ENCODE results near the gene CLHC1.
A peak's percentile ranks its signal among the peaks of the same experiment; 100 is the strongest.
"Not testable (repeated sequence)": the region's sequence is repeated elsewhere in the genome, so short reads cannot be mapped to it uniquely, and the experiment has no call there.

CLHC1 gene

DNA sequence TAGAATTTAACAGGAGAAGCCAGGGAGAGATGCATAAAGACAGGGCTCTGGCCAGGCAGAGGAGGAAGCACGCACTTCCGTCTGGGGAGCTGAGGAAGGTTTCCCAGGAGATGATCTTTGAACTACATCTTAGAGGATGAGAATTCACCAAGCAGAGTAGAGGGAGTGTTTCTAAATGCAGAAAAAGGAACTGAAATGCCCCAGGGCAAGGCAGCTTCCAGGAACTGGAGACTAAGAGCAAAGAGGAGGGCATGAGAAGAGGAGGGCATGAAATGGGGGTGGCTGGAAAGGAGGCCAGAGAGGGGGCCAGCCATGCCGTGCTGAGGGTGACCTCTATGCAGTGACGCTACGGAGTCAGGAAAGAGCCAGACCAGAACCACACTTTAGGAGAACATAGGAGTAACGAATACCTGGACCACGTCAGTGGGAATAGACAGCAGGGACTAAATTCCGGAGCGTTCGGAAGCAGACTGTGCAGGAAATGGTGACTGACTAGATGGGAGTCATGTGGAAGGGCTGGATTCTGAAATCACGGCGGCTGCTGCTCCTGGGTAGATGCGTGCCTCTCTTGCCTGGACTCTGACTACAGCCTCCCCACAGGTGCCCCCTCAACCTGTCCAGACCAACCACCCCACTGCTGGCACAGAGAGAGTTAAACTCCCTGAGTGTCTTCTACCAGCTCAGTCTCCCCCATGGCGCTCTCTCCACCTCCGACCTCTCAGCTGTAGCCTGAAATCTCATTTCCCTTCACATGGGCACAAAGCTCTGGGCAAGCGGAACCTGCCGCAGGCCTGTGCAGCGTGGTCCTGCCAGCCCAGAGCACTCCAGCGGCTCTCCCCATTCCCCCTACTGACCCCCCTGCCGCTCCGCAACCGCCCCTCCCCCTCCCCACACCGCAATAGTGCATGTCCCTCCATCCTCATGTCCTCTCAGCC, 94.8 kb downstream of the CLHC1 start:
- ChIA-PET POLR2A (interaction anchor here (0.6 kb wide), 1 partner anchor 1130 kb away, joined by 6 read pairs; no protein-coding TSS in a partner anchor), CTCF (interaction anchor here (1.3 to 1.9 kb wide), 3 partner anchors 26 to 34 kb away, joined by 3 to 5 read pairs (median 3); no protein-coding TSS in a partner anchor)
- TF ChIP-seq, protein P1, sequence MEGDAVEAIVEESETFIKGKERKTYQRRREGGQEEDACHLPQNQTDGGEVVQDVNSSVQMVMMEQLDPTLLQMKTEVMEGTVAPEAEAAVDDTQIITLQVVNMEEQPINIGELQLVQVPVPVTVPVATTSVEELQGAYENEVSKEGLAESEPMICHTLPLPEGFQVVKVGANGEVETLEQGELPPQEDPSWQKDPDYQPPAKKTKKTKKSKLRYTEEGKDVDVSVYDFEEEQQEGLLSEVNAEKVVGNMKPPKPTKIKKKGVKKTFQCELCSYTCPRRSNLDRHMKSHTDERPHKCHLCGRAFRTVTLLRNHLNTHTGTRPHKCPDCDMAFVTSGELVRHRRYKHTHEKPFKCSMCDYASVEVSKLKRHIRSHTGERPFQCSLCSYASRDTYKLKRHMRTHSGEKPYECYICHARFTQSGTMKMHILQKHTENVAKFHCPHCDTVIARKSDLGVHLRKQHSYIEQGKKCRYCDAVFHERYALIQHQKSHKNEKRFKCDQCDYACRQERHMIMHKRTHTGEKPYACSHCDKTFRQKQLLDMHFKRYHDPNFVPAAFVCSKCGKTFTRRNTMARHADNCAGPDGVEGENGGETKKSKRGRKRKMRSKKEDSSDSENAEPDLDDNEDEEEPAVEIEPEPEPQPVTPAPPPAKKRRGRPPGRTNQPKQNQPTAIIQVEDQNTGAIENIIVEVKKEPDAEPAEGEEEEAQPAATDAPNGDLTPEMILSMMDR (IDR thresholded peaks at IDR 0.05; ENCODE audit: control extremely low read depth, extremely low read depth, low read depth, missing control alignments), result no peak
- DNase-seq (ENCODE audit: extremely low spot score), result no peak

DNA sequence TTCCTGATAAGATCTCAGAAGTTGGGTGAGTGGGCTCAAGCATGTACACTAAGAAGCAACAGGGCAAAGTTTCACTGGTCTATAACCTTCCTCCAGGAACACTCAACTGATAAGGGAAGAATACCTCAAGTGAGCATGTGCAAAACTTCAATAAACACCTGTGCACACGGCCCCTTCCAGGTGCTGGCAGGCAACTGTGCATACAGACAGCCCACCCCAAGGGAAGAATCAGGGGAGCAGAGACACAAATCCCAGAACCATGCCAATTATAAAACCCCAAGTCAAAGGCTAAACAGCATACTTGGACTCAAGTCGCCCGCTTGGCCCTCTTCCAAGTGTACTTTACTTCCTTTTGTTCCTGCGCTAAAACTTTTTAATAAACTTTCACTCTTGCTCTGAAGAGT, 96.0 kb downstream of the CLHC1 start:
- TF ChIP-seq, protein P1 (IDR thresholded peaks at IDR 0.05; ENCODE audit: control extremely low read depth, extremely low read depth, low read depth, missing control alignments), result no peak
- no peak for DNase-seq (ENCODE audit: extremely low spot score)
- ChIA-PET CTCF (interaction anchor here (1.3 kb wide), 1 partner anchor 32 kb away, joined by 3 read pairs; no protein-coding TSS in a partner anchor), POLR2A (no interaction called here)

DNA sequence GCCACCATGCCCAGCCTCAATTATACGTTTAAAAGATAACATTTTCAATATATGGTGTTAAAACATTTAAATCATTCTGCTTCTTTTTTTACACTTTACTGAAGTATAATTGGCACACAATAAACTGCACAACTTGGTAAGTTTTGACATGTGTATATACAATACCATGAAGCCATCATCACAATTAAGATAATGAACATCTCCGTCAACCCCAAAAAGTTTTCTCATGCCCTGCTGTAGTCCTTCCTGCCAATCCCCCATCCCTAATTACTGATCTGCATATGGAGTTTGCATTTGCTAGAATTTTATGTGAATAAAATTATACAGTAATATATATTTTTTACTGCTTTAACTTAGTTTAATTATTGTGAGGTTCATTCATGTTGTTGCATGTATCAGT, 96.6 kb downstream of the CLHC1 start:
- POLR2A ChIA-PET, result no interaction called here
- no peak for DNase-seq (ENCODE audit: extremely low spot score)
- CTCF ChIA-PET, result no interaction called here
- TF ChIP-seq, protein P1 (IDR thresholded peaks at IDR 0.05; ENCODE audit: control extremely low read depth, extremely low read depth, low read depth, missing control alignments), result no peak

DNA sequence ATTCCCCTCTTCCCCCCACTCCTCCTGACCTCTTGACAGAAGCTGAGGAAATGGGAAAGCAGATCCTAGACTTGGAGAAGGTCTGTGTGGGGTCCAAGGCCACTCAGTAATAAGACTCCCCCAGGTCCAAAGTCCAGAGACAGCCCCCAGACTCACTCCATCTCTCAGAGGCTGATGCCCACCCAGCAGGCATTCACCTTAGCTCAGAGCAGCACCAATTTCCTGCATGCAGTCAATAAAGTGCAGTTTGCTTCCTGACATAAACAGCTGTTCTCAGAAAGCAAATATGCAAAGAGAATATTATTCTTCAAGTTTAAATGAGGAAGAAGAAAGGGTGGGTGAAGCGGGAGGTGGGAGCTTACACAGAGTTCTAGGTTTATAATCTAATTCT, 97.8 kb downstream of the CLHC1 start:
- no peak for DNase-seq (ENCODE audit: extremely low spot score)
- TF ChIP-seq, protein P1 (IDR thresholded peaks at IDR 0.05; ENCODE audit: control extremely low read depth, extremely low read depth, low read depth, missing control alignments), result no peak
- POLR2A ChIA-PET, result no interaction called here
- CTCF ChIA-PET, result interaction anchor here (1.1 to 4.5 kb wide), 5 partner anchors 9 to 324 kb away, joined by 3 to 25 read pairs (median 3); partner anchors contain the start of gene RTN4

DNA sequence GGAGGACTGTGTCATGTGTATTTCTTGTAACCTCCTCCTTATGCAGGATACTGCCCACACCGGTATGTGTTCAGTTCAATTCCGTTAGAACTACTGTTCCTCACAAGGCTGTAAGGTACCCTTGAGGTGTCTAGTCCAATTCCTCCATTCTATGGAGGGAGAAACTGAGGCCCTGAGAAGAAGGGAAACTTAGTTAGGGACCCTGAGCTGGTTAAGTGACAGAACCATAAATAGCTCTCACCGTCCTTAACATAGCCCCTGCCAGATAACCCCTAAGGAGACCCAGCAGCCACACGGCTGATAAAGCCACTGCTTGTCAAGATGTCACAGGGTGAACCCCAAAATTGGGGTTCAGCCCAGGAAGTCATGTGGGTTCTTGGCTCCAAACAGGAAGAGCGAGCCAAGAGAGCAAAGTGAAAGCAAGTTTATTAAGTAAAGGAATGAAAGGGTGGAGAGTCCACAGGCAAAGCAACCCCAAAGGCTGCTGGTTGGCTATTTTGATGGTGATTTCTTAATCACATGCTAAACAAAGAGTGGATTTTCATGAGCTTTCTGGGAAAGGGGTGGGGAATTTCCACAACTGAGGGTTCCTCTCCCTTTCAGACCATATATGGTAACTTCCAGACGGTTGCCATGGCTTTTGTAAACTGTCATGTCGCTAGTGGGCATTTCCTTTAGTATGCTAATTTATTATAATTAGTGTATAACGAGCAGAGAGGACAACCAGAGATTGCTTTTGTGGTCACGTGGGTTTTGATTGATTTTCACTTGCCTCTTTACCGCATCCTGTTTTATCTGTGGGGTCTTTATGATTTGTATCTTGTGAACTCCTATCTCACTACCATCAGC, 98.4 kb downstream of the CLHC1 start:
- TF ChIP-seq, protein P1 (IDR thresholded peaks at IDR 0.05; ENCODE audit: control extremely low read depth, extremely low read depth, low read depth, missing control alignments), result no peak
- CTCF ChIA-PET, result interaction anchor here (1.1 to 4.5 kb wide), 6 partner anchors 9 to 324 kb away, joined by 3 to 25 read pairs (median 3); partner anchors contain the start of gene RTN4
- DNase-seq (ENCODE audit: extremely low spot score), result peak; percentile 66
- POLR2A ChIA-PET, result no interaction called here

DNA sequence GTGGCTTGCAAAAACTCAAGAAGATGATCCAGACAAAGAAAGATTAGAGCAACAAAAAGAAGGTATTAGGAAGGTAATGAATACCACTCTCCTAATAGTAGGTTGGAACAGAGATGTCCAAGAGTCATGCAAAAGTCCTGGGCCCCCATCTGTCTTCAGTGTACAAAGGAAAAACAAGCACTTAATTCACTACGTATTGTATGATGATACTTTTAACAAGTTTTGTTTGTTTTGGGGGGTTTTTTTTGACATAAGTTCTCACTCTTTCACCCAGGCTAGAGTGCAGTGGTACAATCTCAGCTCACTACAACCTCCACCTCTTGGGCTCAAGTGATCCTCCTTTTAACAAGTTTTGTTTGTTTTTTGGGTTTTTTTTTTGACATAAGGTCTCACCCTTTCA, 101.2 kb downstream of the CLHC1 start:
- POLR2A ChIA-PET, result no interaction called here
- CTCF ChIA-PET, result interaction anchor here (4.5 kb wide), 1 partner anchor 9 kb away, joined by 25 read pairs; no protein-coding TSS in a partner anchor

DNA sequence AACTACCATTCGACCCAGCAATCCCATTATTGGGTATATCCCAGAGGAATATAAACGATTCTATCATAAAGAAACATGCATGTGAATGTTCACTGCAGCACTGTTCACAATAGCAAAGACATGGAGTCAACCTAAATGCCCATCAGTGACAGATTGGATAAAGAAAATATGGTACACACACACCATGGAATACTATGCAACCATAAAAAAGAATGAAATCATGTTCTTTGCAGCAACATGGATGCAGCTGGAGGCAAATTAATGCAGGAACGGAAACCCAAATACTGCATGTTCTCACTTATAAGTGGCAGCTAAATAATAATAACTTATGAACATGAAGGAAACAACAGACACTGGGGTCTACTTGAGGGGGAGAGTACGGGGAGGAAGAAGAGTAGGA, 105.5 kb downstream of the CLHC1 start:
- POLR2A ChIA-PET; DNase-seq (ENCODE audit: extremely low spot score): not testable (repeated sequence)
- CTCF ChIA-PET, result interaction anchor here (1.3 kb wide), 2 partner anchors 8 to 11 kb away, joined by 3 read pairs; no protein-coding TSS in a partner anchor

More for the DNA sequence above, 101.2 kb downstream of the CLHC1 start:
- DNase-seq (ENCODE audit: extremely low spot score), result no peak
- TF ChIP-seq, protein P1 (IDR thresholded peaks at IDR 0.05; ENCODE audit: control extremely low read depth, extremely low read depth, low read depth, missing control alignments), result no peak
